Panc1 (cell line): ENCODE results near the gene TMEM238L. TPM values are rescaled to one million over a fixed set of nuclear protein-coding genes. Genes with fewer than 3 reads are reported as not detected.

Source experiments
- ATAC-seq: fragments of 200-7000 bp; cut with Tn5 transposase; 2 replicates; pipeline ENCODE4 v1.9.1; 2020; ENCODE audit warnings: mild to moderate bottlenecking, moderate library complexity
- BruUV-seq: library from RNA; stranded (reverse); fragments of 400-500 nt; replicated peaks from 2 replicates; lab custom pipeline; 2021; lab: Mats Ljungman, UMichigan
- CTCF ChIA-PET: fragments of 300-600 bp; sonication (Branson Sonifier 250); formaldehyde crosslinking; loops from one replicate; lab custom pipeline; 2022; ENCODE audit warnings: antibody characterized with exemption; lab: Charles Lee
- POLR2A ChIA-PET: fragments of 300-600 bp; sonication (Branson Sonifier 250); formaldehyde crosslinking; loops from one replicate; lab custom pipeline; 2022; ENCODE audit warnings: antibody characterized with exemption; lab: Charles Lee
- DNase-seq: peaks from one replicate; pipeline ENCODE4 v3.0.0-alpha.2; 2010; ENCODE audit warnings: low read depth, low spot score
- H3K27ac ChIP-seq: 2 replicates; pipeline ENCODE4 v1.5.1; 2011; ENCODE audit warnings: mild to moderate bottlenecking, low read length, inconsistent platforms
- H3K27me3 ChIP-seq: fragments of 200-500 bp; sonication (Bioruptor generic); 2 replicates; pipeline ENCODE4 v1.6.0; 2014; ENCODE audit warnings: low read length, inconsistent platforms; ENCODE audit not compliant: control insufficient read depth, insufficient read depth
- H3K36me3 ChIP-seq: fragments of 200-500 bp; sonication (Bioruptor generic); 2 replicates; pipeline ENCODE4 v1.5.1; 2014; ENCODE audit warnings: inconsistent platforms, mild to moderate bottlenecking, low read length, moderate library complexity; ENCODE audit not compliant: control insufficient read depth, insufficient read depth
- H3K4me1 ChIP-seq: 2 replicates; pipeline ENCODE4 v1.5.1; 2011; ENCODE audit warnings: inconsistent platforms, mild to moderate bottlenecking, low read length, moderate library complexity; ENCODE audit not compliant: control insufficient read depth, insufficient read depth
- H3K4me3 ChIP-seq, 2 experiments: 2 replicates each; pipeline ENCODE4 v1.5.1; 2011 to 2012; ENCODE audit warnings: low read depth in 2 of 2, low read length in 2 of 2, mild to moderate bottlenecking in 2 of 2, inconsistent platforms in 1 of 2, moderate library complexity in 1 of 2
- H3K9me3 ChIP-seq: fragments of 200-500 bp; sonication (Bioruptor generic); 2 replicates; pipeline ENCODE4 v1.5.1; 2014; ENCODE audit warnings: low read depth, mild to moderate bottlenecking, inconsistent platforms, low read length, moderate library complexity; ENCODE audit not compliant: control insufficient read depth, insufficient read depth
- CTCF ChIP-seq: fragments of 450-650 bp; IDR thresholded peaks from 2 replicates; pipeline ENCODE4 v1.5.1; 2017; ENCODE audit warnings: mild to moderate bottlenecking
- POLR2AphosphoS5 ChIP-seq: IDR thresholded peaks from 2 replicates; pipeline ENCODE4 v1.6.1; 2012; ENCODE audit warnings: mild to moderate bottlenecking, low read depth, low read length, moderate library complexity
- REST ChIP-seq, 2 experiments: IDR thresholded peaks; 2 replicates each; pipeline ENCODE4 v1.6.1; 2011 to 2012; ENCODE audit warnings: low read depth in 2 of 2, control low read depth in 1 of 2, low read length in 1 of 2, mild to moderate bottlenecking in 1 of 2, moderate library complexity in 1 of 2; ENCODE audit not compliant: insufficient read depth in 1 of 2
- SIN3A ChIP-seq: IDR thresholded peaks from 2 replicates; pipeline ENCODE4 v1.6.1; 2012; ENCODE audit warnings: low read depth, mild to moderate bottlenecking, low read length, moderate library complexity, borderline replicate concordance; ENCODE audit not compliant: insufficient read depth
- TCF7L2 ChIP-seq: IDR thresholded peaks from 2 replicates; pipeline ENCODE4 v1.6.1; 2011; ENCODE audit warnings: mild to moderate bottlenecking, low read depth, low read length, inconsistent platforms
- in situ Hi-C: cut with HindIII; loops from 2 replicates; pipeline ENCODE4 v1.10.0; 2016; ENCODE audit warnings: low sequenced_read_pairs, low pct_unique_long_range_greater_than_20kb
- intact Hi-C: fragments of 100-400 bp; cut with micrococcal nuclease; formaldehyde crosslinking; loops from one replicate; pipeline ENCODE4 v1.10.0; 2022; ENCODE audit not compliant: unreplicated experiment
- total RNA-seq: library from RNA; stranded (reverse); gene quantifications from one replicate; pipeline ENCODE4 v1.2.1, GENCODE V29; 2021; ENCODE audit not compliant: unreplicated experiment

The TMEM238L gene
- total RNA-seq, 1 experiment from 2014 or later, result not detected

- Histone ChIP-seq H3K4me3 (no peak overlapping the region), H3K27me3 (no peaks in the 10 kb centered on the region), H3K4me1 (no peaks in the 10 kb centered on the region), H3K27ac (no peak overlapping the region), H3K36me3 (no peaks in the 10 kb centered on the region), H3K9me3 (no peaks in the 10 kb centered on the region)
- no peak for TF ChIP-seq POLR2AphosphoS5
- TF ChIP-seq CTCF, result peak; percentile 91
- BruUV-seq, result no TSS peak
- ChIA-PET POLR2A (no interaction called here), CTCF (no interaction called here)
- DNase-seq, result peak; percentile 35
- intact Hi-C loops, result no loop called here
- in situ Hi-C loops, result no loop called here
- no peak for ATAC-seq
Observed at GRCh38 chr17:10772425-10773380, 31.2 kb downstream of the TMEM238L start.

- no peaks in the 10 kb centered on the region for H3K27me3 ChIP-seq
- no peak overlapping the region for H3K27ac ChIP-seq
- CTCF ChIA-PET, result no interaction called here
- POLR2A ChIA-PET, result no interaction called here
- no peak for DNase-seq
- no peak for ATAC-seq
- no peak overlapping the region for H3K4me3 ChIP-seq
- no peaks in the 10 kb centered on the region for H3K4me1 ChIP-seq
- no peaks in the 10 kb centered on the region for H3K9me3 ChIP-seq
- TF ChIP-seq POLR2AphosphoS5, result no peak
- no peak for TF ChIP-seq REST (IDR thresholded peaks at IDR 0.05; ENCODE audit: insufficient read depth in 1 of 2, low read depth in 2 of 2, low read length in 1 of 2)
- no peak for TF ChIP-seq SIN3A
- TF ChIP-seq TCF7L2, result no peak
- TF ChIP-seq CTCF, result no peak
- no TSS peak for BruUV-seq
- intact Hi-C loops (no loop called here), in situ Hi-C loops (no loop called here)
- H3K36me3 ChIP-seq, result no peaks in the 10 kb centered on the region
Observed at GRCh38 chr17:10771148-10771547, 32.8 kb downstream of the TMEM238L start.
